B cell (primary cell): Measurements from ENCODE around the gene CT45A3.
"Not testable (repeated sequence)": the region's sequence is repeated elsewhere in the genome, so short reads cannot be mapped to it uniquely, and the experiment has no call there.

ENCODE experiments used
- CTCF ChIP-seq: fragments of 200-600 bp; IDR thresholded peaks from one replicate; pipeline ENCODE4 v1.8.0; 2022; ENCODE audit warnings: antibody characterized with exemption, mild to moderate bottlenecking
- EZH2 ChIP-seq: IDR thresholded peaks from 2 replicates; pipeline ENCODE4 v1.6.1; 2012; ENCODE audit warnings: borderline replicate concordance, low read depth, mild to moderate bottlenecking, moderate library complexity, low read length; ENCODE audit not compliant: insufficient read depth, poor library complexity, severe bottlenecking

GRCh38 chrX:135744739-135745138, 23.3 kb downstream of the CT45A3 start:
- not testable (repeated sequence) for TF ChIP-seq CTCF, EZH2
